ENCODE results near the gene MYLK.
A peak's percentile ranks its signal among the peaks of the same experiment; 100 is the strongest.

The MYLK gene

GRCh38 chr3:123642182-123642956 lies 241.8 kb downstream of the MYLK start:
- DNase-seq (ENCODE audit: low spot score), result peak; percentile 70

- DNase-seq (ENCODE audit: low spot score), result no peak
Measured at GRCh38 chr3:123641505-123641904, 242.6 kb downstream of the MYLK start.

GRCh38 chr3:123640740-123641462 lies 243.2 kb downstream of the MYLK start:
- DNase-seq (ENCODE audit: low spot score), result no peak

- no peak for DNase-seq (ENCODE audit: low spot score)
Measured at GRCh38 chr3:123640311-123640710, 243.8 kb downstream of the MYLK start.

- no peak for DNase-seq (ENCODE audit: low spot score)
Measured at GRCh38 chr3:123638936-123639689, 245.0 kb downstream of the MYLK start.

GRCh38 chr3:123637841-123638240 lies 246.3 kb downstream of the MYLK start:
- DNase-seq (ENCODE audit: low spot score), result no peak

- no peak for DNase-seq (ENCODE audit: low spot score)
Measured at GRCh38 chr3:123637131-123637530, 247.0 kb downstream of the MYLK start.

GRCh38 chr3:123636431-123636841 lies 247.7 kb downstream of the MYLK start:
- DNase-seq (ENCODE audit: low spot score), result no peak

GRCh38 chr3:123635717-123636116 lies 248.4 kb downstream of the MYLK start:
- DNase-seq (ENCODE audit: low spot score), result no peak

GRCh38 chr3:123635217-123635616 lies 248.9 kb downstream of the MYLK start:
- DNase-seq (ENCODE audit: low spot score), result no peak

- no peak for DNase-seq (ENCODE audit: low spot score)
Measured at GRCh38 chr3:123634149-123635051, 249.7 kb downstream of the MYLK start.

GRCh38 chr3:123633530-123633929 lies 250.6 kb downstream of the MYLK start:
- no peak for DNase-seq (ENCODE audit: low spot score)

- DNase-seq (ENCODE audit: low spot score), result no peak
Measured at GRCh38 chr3:123632161-123632655, 251.9 kb downstream of the MYLK start.

- no peak for DNase-seq (ENCODE audit: low spot score)
Measured at GRCh38 chr3:123629747-123630047, 254.4 kb downstream of the MYLK start.

- DNase-seq (ENCODE audit: low spot score), result no peak
Measured at GRCh38 chr3:123628996-123629746, 255.0 kb downstream of the MYLK start.

- DNase-seq (ENCODE audit: low spot score), result no peak
Measured at GRCh38 chr3:123627673-123628670, 256.2 kb downstream of the MYLK start.

GRCh38 chr3:123626881-123627280 lies 257.3 kb downstream of the MYLK start:
- DNase-seq (ENCODE audit: low spot score), result no peak

GRCh38 chr3:123624302-123624701 lies 259.8 kb downstream of the MYLK start:
- no peak for DNase-seq (ENCODE audit: low spot score)

GRCh38 chr3:123623346-123623880 lies 260.7 kb downstream of the MYLK start:
- no peak for DNase-seq (ENCODE audit: low spot score)
